Vagina (tissue), 2 donors: ENCODE data around the gene PLXDC1. TPM values are rescaled to one million over a fixed set of nuclear protein-coding genes. Genes with fewer than 3 reads are reported as not detected.
"Not testable (repeated sequence)": the region's sequence is repeated elsewhere in the genome, so short reads cannot be mapped to it uniquely, and the experiment has no call there.

Experiments
- DNase-seq, 2 donors: peaks; one replicate each; pipeline ENCODE4 v3.0.0-alpha.2; 2017; ENCODE audit errors: extremely low spot score in 2 of 2
- H3K27ac ChIP-seq: fragments of 200-600 bp; sonication (generic); one replicate; pipeline ENCODE4 v1.5.1; 2019
- H3K27me3 ChIP-seq: fragments of 200-600 bp; sonication (generic); one replicate; pipeline ENCODE4 v1.5.1; 2019
- H3K36me3 ChIP-seq, 2 donors: fragments of 200-600 bp; sonication (generic); one replicate each; pipeline ENCODE4 v1.5.1; 2017 to 2019
- H3K4me1 ChIP-seq: fragments of 200-600 bp; sonication (generic); one replicate; pipeline ENCODE4 v1.5.1; 2019
- H3K4me3 ChIP-seq, 2 donors: fragments of 200-600 bp; sonication (generic); 1 replicate in 1 of 2; 2 replicates in 1 of 2; pipeline ENCODE4 v1.5.1; 2016 to 2019
- H3K9me3 ChIP-seq: fragments of 200-600 bp; sonication (generic); one replicate; pipeline ENCODE4 v1.5.1; 2019
- CTCF ChIP-seq, 3 experiments: fragments of 450-650 bp in 2 of 3; fragments of 200-600 bp in 1 of 3; sonication (generic) in 1 of 3; IDR thresholded peaks; one replicate each; pipeline ENCODE4 v1.5.1; 2017 to 2019; ENCODE audit warnings: antibody characterized with exemption in 3 of 3, mild to moderate bottlenecking in 2 of 3, moderate library complexity in 2 of 3
- POLR2A ChIP-seq, 2 donors: fragments of 450-650 bp; IDR thresholded peaks; one replicate each; pipeline ENCODE4 v1.6.1; 2017; ENCODE audit warnings: antibody characterized with exemption in 2 of 2, mild to moderate bottlenecking in 2 of 2, moderate library complexity in 2 of 2
- POLR2AphosphoS5 ChIP-seq, 2 donors: sonication (generic); formaldehyde crosslinking; IDR thresholded peaks; one replicate each; pipeline ENCODE4 v1.9.0; 2017; ENCODE audit warnings: antibody characterized with exemption in 2 of 2, mild to moderate bottlenecking in 2 of 2, low read depth in 1 of 2; ENCODE audit not compliant: insufficient read depth in 1 of 2
- intact Hi-C: fragments of 100-400 bp; cut with DNase I; formaldehyde crosslinking; loops from one replicate; pipeline ENCODE4 v1.15.1; 2023
- total RNA-seq: library from RNA; depleted of rRNA; stranded (reverse); fragments of >200 nt; gene quantifications from one replicate; pipeline ENCODE4 v1.2.3, GENCODE V29; 2016

PLXDC1 gene
- total RNA-seq, 1 donor from 2014 or later, result 6.6 TPM

- H3K4me1 ChIP-seq, result peaks cover 12% of the 10 kb centered on the region
- H3K4me3 ChIP-seq, result peak overlapping the region; percentile 39 to 42
- H3K9me3 ChIP-seq, result no peaks in the 10 kb centered on the region
- intact Hi-C loops, result no loop called here
- no peaks in the 10 kb centered on the region for H3K36me3 ChIP-seq
- no peak for TF ChIP-seq POLR2A (IDR thresholded peaks at IDR 0.05)
- TF ChIP-seq POLR2AphosphoS5 (IDR thresholded peaks at IDR 0.05; ENCODE audit: insufficient read depth in 1 of 2, low read depth in 1 of 2), result no peak
- no peak for TF ChIP-seq CTCF (IDR thresholded peaks at IDR 0.05)
- H3K27me3 ChIP-seq, result no peaks in the 10 kb centered on the region
- H3K27ac ChIP-seq, result peak overlapping the region; percentile 29
- peak in 1 of 2 donors; percentile 19 for DNase-seq
Measured at GRCh38 chr17:39027455-39028035, 123.9 kb downstream of the PLXDC1 start.

GRCh38 chr17:39026980-39027451, 124.4 kb downstream of the PLXDC1 start:
- peak in 1 of 2 donors; percentile 49 for DNase-seq
- H3K27ac ChIP-seq, result peak overlapping the region; percentile 29
- no peaks in the 10 kb centered on the region for H3K9me3 ChIP-seq
- no peaks in the 10 kb centered on the region for H3K36me3 ChIP-seq
- peak overlapping the region; percentile 39 to 42 for H3K4me3 ChIP-seq
- TF ChIP-seq CTCF (IDR thresholded peaks at IDR 0.05) (no peak), POLR2A (IDR thresholded peaks at IDR 0.05) (no peak), POLR2AphosphoS5 (IDR thresholded peaks at IDR 0.05; ENCODE audit: insufficient read depth in 1 of 2, low read depth in 1 of 2) (no peak)
- H3K27me3 ChIP-seq, result no peaks in the 10 kb centered on the region
- intact Hi-C loops, result no loop called here
- peaks cover 12% of the 10 kb centered on the region for H3K4me1 ChIP-seq

- DNase-seq, H3K27me3 ChIP-seq, intact Hi-C loops, H3K9me3 ChIP-seq, H3K27ac ChIP-seq, H3K4me3 ChIP-seq, H3K36me3 ChIP-seq: not testable (repeated sequence)
- peaks cover 12% of the 10 kb centered on the region for H3K4me1 ChIP-seq
Measured at GRCh38 chr17:39026346-39026745, 125.1 kb downstream of the PLXDC1 start.

- Histone ChIP-seq H3K27ac (no peak overlapping the region), H3K4me1 (peaks cover 12% of the 10 kb centered on the region), H3K27me3 (no peaks in the 10 kb centered on the region), H3K4me3 (no peak overlapping the region), H3K36me3 (no peaks in the 10 kb centered on the region), H3K9me3 (no peaks in the 10 kb centered on the region)
- TF ChIP-seq POLR2AphosphoS5 (IDR thresholded peaks at IDR 0.05; ENCODE audit: insufficient read depth in 1 of 2, low read depth in 1 of 2) (no peak), CTCF (IDR thresholded peaks at IDR 0.05) (no peak), POLR2A (IDR thresholded peaks at IDR 0.05) (no peak)
- intact Hi-C loops, result no loop called here
- DNase-seq, result no peak
Measured at GRCh38 chr17:39022924-39023323, 128.5 kb downstream of the PLXDC1 start.

DNA sequence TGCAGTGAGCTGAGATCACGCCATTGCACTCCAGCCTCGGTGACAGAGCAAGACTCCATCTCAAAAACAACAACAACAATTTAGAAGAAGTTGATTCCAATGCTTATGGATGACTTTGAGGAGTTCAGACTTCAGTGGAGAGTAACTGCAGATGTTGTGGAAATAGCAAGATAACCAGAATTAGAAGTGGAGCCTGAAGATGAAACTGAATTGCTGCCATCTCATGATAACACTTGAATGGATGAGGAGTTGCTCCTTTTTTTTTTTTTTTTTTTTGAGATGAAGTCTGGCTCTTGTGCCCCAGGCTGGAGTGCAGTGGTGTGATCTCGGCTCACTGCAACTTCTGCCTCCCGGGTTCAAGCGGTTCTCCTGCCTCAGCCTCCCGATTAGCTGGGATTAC, 131.4 kb downstream of the PLXDC1 start:
- H3K27ac ChIP-seq, H3K9me3 ChIP-seq, H3K4me3 ChIP-seq, H3K36me3 ChIP-seq, H3K27me3 ChIP-seq, intact Hi-C loops, DNase-seq: not testable (repeated sequence)
- H3K4me1 ChIP-seq, result peaks cover 16% of the 10 kb centered on the region

DNA sequence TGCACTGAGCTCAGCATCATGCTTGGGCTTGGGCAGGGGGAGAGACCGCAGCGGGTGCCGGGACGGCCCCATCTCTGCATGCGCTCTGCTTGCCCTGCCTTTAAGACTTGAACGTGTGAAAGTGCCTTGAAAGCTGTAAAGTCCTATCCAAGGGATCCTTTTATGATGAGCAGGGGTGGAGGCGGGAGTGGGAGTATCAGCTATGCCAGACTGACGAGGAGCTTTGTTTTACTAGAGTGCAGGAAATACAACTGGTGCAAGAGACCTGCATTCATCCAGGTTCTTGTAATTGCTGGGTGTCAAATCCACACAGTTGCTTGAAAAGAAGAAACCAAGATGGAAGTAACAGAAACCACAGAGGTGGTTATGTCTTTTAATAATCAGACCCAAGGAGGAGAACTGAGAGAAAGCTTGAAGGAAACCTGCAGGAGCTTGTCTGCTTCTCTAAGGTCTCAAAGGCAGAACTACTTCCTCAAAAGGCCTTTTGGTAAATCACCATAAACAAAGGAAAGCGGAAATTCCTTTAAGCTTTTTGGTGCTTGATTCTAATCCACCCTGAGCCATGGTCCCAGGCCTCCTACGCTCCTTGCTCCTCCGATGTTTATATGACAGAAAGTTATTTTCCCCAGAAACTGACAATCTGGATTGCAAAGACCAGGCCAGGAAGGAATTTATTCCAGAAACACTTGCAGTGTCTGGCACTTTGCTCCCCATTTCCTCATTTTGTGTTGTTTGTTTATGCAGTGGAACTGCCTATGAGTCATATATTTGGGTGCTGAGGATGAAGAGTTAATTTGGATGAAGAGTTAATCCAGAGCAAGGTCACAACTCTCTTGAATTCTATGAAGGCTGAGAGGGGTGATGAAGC, 132.9 kb downstream of the PLXDC1 start:
- Histone ChIP-seq H3K4me1 (peaks cover 25% of the 10 kb centered on the region), H3K27me3 (no peaks in the 10 kb centered on the region), H3K9me3 (no peaks in the 10 kb centered on the region), H3K36me3 (no peaks in the 10 kb centered on the region), H3K27ac (no peak overlapping the region), H3K4me3 (no peak overlapping the region)
- intact Hi-C loops, result no loop called here
- no peak for DNase-seq
- TF ChIP-seq POLR2AphosphoS5 (IDR thresholded peaks at IDR 0.05; ENCODE audit: insufficient read depth in 1 of 2, low read depth in 1 of 2) (no peak), POLR2A (IDR thresholded peaks at IDR 0.05) (no peak), CTCF (IDR thresholded peaks at IDR 0.05) (no peak)
